Measurements from ENCODE around the gene CDH22. TPM values are rescaled to one million over a fixed set of nuclear protein-coding genes. Genes with fewer than 3 reads are reported as not detected.

CDH22 gene
- total and polyA plus RNA-seq, 10 of the 15 experiments (the other 5 are each of a cell fraction or from before 2014, with no cell fraction given), result not detected

- BruUV-seq (replicated peaks), result no TSS peak
- TF ChIP-seq RFX5 (IDR thresholded peaks at IDR 0.05; ENCODE audit: low read depth, low read length) (no peak), ATF7 (IDR thresholded peaks at IDR 0.05; ENCODE audit: low read depth) (no peak)
- no peaks in the 10 kb centered on the region for H3K36me3 ChIP-seq (ENCODE audit: control insufficient read depth in 2 of 2, insufficient read depth in 2 of 2, low read length in 1 of 2)
- H3K9me3 ChIP-seq (replicated peaks; ENCODE audit: control insufficient read depth, insufficient read depth, low read length), result no peaks in the 10 kb centered on the region; the same call in 2 of the 3 replicates
- no peaks in the 10 kb centered on the region; a peak in 2 of 4 replicates for H3K27me3 ChIP-seq (replicated peaks in 1 of 2; ENCODE audit: control insufficient read depth in 2 of 2, insufficient read depth in 2 of 2, low read length in 1 of 2)
- in situ Hi-C loops (cut with MboI) (no loop called here), intact Hi-C loops (cut with micrococcal nuclease; ENCODE audit: unreplicated experiment) (no loop called here)
- H2AFZ ChIP-seq (ENCODE audit: control insufficient read depth, low read depth, low read length), result no peak overlapping the region
- no peak overlapping the region for H3K9ac ChIP-seq (ENCODE audit: control insufficient read depth, insufficient read depth, low read length)
- ChIA-PET RAD21 (ENCODE audit: unreplicated experiment) (no interaction called here), CTCF (no interaction called here), SMC1A (ENCODE audit: uncharacterized antibody, unreplicated experiment) (no interaction called here), POLR2A (no interaction called here)
- 74% methylated on average over 23 of the region's 33 CpGs for WGBS (ENCODE audit: insufficient coverage, insufficient replicate concordance, low lambda C conversion rate, missing lambda C conversion rate)
- no peak overlapping the region for H3K4me3 ChIP-seq
- H3K4me2 ChIP-seq (ENCODE audit: control insufficient read depth, insufficient read depth), result no peak overlapping the region
- no peaks in the 10 kb centered on the region for H3K4me1 ChIP-seq (ENCODE audit: control insufficient read depth, insufficient read depth, low read length)
- DNase-seq (ENCODE audit: low read depth, low spot score), result no peak
- no peaks in the 10 kb centered on the region for H4K20me1 ChIP-seq (ENCODE audit: control insufficient read depth, insufficient read depth)
- H3K79me2 ChIP-seq (ENCODE audit: control insufficient read depth, insufficient read depth, low read length), result no peaks in the 10 kb centered on the region
- no peak overlapping the region for H3K27ac ChIP-seq (ENCODE audit: control insufficient read depth, insufficient read depth)
- no peak for FAIRE-seq
- ATAC-seq, result no peak
Observed at GRCh38 chr20:46227272-46227767, 81.0 kb downstream of the CDH22 start.

- ATAC-seq (no peak), DNase-seq (ENCODE audit: low read depth, low spot score) (no peak), FAIRE-seq (no peak)
- H3K27me3 ChIP-seq (replicated peaks in 1 of 2; ENCODE audit: control insufficient read depth in 2 of 2, insufficient read depth in 2 of 2, low read length in 1 of 2), result no peaks in the 10 kb centered on the region; a peak in 2 of 4 replicates
- CTCF ChIA-PET, result no interaction called here
- RAD21 ChIA-PET (ENCODE audit: unreplicated experiment), result no interaction called here
- no peak overlapping the region for H2AFZ ChIP-seq (ENCODE audit: control insufficient read depth, low read depth, low read length)
- no peaks in the 10 kb centered on the region for H3K4me1 ChIP-seq (ENCODE audit: control insufficient read depth, insufficient read depth, low read length)
- H3K4me3 ChIP-seq, result no peak overlapping the region
- H3K9ac ChIP-seq (ENCODE audit: control insufficient read depth, insufficient read depth, low read length), result no peak overlapping the region
- no TSS peak for BruUV-seq (replicated peaks)
- no peaks in the 10 kb centered on the region for H4K20me1 ChIP-seq (ENCODE audit: control insufficient read depth, insufficient read depth)
- intact Hi-C loops (cut with micrococcal nuclease; ENCODE audit: unreplicated experiment), result no loop called here
- in situ Hi-C loops (cut with MboI), result no loop called here
- H3K9me3 ChIP-seq (replicated peaks; ENCODE audit: control insufficient read depth, insufficient read depth, low read length), result no peaks in the 10 kb centered on the region; the same call in 2 of the 3 replicates
- H3K4me2 ChIP-seq (ENCODE audit: control insufficient read depth, insufficient read depth), result no peak overlapping the region
- no peak overlapping the region for H3K27ac ChIP-seq (ENCODE audit: control insufficient read depth, insufficient read depth)
- H3K36me3 ChIP-seq (ENCODE audit: control insufficient read depth in 2 of 2, insufficient read depth in 2 of 2, low read length in 1 of 2), result no peaks in the 10 kb centered on the region
- SMC1A ChIA-PET (ENCODE audit: uncharacterized antibody, unreplicated experiment), result no interaction called here
- WGBS (ENCODE audit: insufficient coverage, insufficient replicate concordance, low lambda C conversion rate, missing lambda C conversion rate), result 6% methylated on average over 8 of the region's 8 CpGs
- no peaks in the 10 kb centered on the region for H3K79me2 ChIP-seq (ENCODE audit: control insufficient read depth, insufficient read depth, low read length)
- POLR2A ChIA-PET, result interaction anchor here (0.7 kb wide), 1 partner anchor 43 kb away, joined by 5 read pairs; no protein-coding TSS in a partner anchor
- TF ChIP-seq JUNB (IDR thresholded peaks at IDR 0.05) (no peak), MXI1 (IDR thresholded peaks at IDR 0.05; ENCODE audit: low read depth, low read length) (no peak), NKRF (conservative IDR thresholded peaks at IDR 0.05) (no peak), E2F4 (IDR thresholded peaks at IDR 0.05; ENCODE audit: low read depth, low read length) (no peak), ETV6 (conservative IDR thresholded peaks at IDR 0.05 in 1 of 2, IDR thresholded peaks at IDR 0.05 in 1 of 2; ENCODE audit: borderline replicate concordance in 1 of 2, low read depth in 1 of 2) (no peak), SIX5 (IDR thresholded peaks at IDR 0.05; ENCODE audit: low read depth, low read length, severe bottlenecking) (no peak), RUNX3 (IDR thresholded peaks at IDR 0.05; ENCODE audit: low read length) (no peak), IRF3 (IDR thresholded peaks at IDR 0.05) (no peak), SKIL (IDR thresholded peaks at IDR 0.05; ENCODE audit: low read depth, poor library complexity, severe bottlenecking) (no peak)
Observed at GRCh38 chr20:46226602-46227001, 81.7 kb downstream of the CDH22 start.

Data from GM12878 (cell line).